T-helper 2 cell treated with Interferon-gamma antibody and Interleukin-4, amounts not matched to agents 5 μg/mL and 100 μg/mL, for 36 hours (primary cell): ENCODE measurements around the gene CFAP410.
A peak's percentile ranks its signal among the peaks of the same experiment; 100 is the strongest.

ENCODE experiments used
- DNase-seq: peaks from one replicate; pipeline ENCODE4 v3.0.0; 2021; ENCODE audit warnings: low spot score
- H3K27ac Mint-ChIP-seq: one replicate; pipeline ENCODE4 v1.8.0; 2021; ENCODE audit warnings: mild to moderate bottlenecking, mixed read lengths
- H3K27me3 Mint-ChIP-seq: one replicate; pipeline ENCODE4 v1.8.0; 2021; ENCODE audit warnings: low read depth, mixed read lengths
- H3K36me3 Mint-ChIP-seq: one replicate; pipeline ENCODE4 v1.8.0; 2021; ENCODE audit warnings: low read depth, mixed read lengths
- H3K4me1 Mint-ChIP-seq: one replicate; pipeline ENCODE4 v1.8.0; 2021; ENCODE audit warnings: low read depth, mixed read lengths
- H3K4me3 Mint-ChIP-seq: one replicate; pipeline ENCODE4 v1.8.0; 2022; ENCODE audit warnings: mild to moderate bottlenecking, moderate library complexity, mixed read lengths
- H3K9me3 Mint-ChIP-seq: one replicate; pipeline ENCODE4 v1.8.0; 2021; ENCODE audit warnings: mixed read lengths

CFAP410 gene

GRCh38 chr21:44375761-44376241, 36.6 kb upstream of the CFAP410 start:
- no peak for DNase-seq
- Mint-ChIP-seq H3K4me3 (peak overlapping the region; percentile 16), H3K36me3 (peaks cover 44% of the 10 kb centered on the region), H3K9me3 (peaks cover 5% of the 10 kb centered on the region), H3K27me3 (no peaks in the 10 kb centered on the region), H3K4me1 (peaks cover 19% of the 10 kb centered on the region), H3K27ac (no peak overlapping the region)

DNA sequence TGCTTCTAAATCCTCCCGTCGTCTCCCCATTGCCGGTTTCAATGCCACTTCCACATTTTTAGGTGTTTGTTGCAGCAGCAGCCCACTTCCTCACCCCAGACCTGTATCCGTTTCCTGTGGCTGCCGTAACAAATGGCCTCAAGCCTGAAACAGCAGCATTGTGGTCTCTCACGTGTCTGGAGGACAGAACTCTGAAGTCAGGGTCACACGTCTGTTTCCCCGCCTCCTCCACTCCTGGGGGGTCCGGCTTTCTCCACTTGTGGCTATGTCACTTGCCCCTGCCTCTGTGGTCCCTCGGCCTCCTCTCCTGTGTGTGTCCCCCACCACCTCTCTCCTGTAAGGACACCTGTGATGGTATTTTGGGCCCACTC, 36.1 kb upstream of the CFAP410 start:
- peaks cover 19% of the 10 kb centered on the region for H3K4me1 Mint-ChIP-seq
- no peak overlapping the region for H3K27ac Mint-ChIP-seq
- no peak for DNase-seq
- H3K27me3 Mint-ChIP-seq, result no peaks in the 10 kb centered on the region
- H3K9me3 Mint-ChIP-seq, result peaks cover 5% of the 10 kb centered on the region
- peaks cover 45% of the 10 kb centered on the region for H3K36me3 Mint-ChIP-seq
- peak overlapping the region; percentile 16 for H3K4me3 Mint-ChIP-seq

DNA sequence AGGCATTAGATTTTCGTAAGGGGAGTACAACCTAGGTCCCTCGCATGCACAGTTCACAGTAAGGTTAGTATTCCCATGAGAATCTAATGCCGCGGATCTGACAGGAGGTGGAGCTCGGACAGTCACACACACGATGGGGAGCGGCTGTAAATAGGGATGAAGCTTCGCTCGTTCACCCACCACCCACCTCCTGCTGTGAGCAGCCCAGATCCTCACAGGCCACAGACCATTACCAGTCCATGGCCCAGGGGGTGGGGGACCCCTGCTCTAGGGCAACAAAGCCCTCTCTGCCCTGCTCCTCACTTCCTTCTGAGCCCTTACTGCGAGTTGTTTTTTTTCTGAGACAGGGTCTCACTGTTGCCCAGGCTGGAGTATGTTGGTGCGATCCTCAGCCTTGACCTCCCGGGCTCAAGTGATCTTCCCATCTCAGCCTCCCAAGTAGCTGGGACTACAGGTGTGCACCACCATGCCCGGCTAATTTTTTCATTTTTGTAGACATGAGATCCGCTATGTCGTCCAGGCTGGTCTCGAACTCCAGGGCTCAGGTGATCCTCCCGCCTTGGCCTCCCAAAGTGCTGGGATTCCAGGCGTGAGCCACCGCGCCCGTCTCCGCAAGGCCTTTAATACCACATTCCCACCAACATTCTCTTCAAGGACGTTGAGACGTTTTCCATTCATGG, 35.6 kb upstream of the CFAP410 start:
- H3K27me3 Mint-ChIP-seq, result no peaks in the 10 kb centered on the region
- H3K27ac Mint-ChIP-seq, result no peak overlapping the region
- peak overlapping the region; percentile 16 for H3K4me3 Mint-ChIP-seq
- no peak for DNase-seq
- H3K36me3 Mint-ChIP-seq, result peaks cover 44% of the 10 kb centered on the region
- H3K4me1 Mint-ChIP-seq, result peaks cover 19% of the 10 kb centered on the region
- peaks cover 5% of the 10 kb centered on the region for H3K9me3 Mint-ChIP-seq

DNA sequence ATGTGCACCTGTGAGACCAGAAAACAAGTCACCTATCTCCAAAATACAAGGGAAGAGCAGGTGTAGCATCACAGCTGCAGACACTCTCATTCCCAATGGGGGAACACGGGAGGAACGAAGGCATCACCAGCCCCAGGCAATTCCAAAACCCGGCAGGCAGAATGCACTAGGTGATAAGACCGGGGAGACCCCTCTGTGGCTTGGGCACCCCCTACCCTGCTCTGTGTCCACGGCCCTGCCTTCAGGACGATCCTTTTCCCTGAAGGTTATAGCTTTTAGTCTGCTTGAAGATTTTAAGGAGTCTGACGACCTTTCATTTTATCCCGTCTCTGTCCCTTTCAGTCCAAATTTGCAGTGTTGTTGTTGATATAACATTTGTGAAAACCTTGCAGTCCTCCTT, 33.4 kb upstream of the CFAP410 start:
- H3K4me3 Mint-ChIP-seq, result no peak overlapping the region

DNA sequence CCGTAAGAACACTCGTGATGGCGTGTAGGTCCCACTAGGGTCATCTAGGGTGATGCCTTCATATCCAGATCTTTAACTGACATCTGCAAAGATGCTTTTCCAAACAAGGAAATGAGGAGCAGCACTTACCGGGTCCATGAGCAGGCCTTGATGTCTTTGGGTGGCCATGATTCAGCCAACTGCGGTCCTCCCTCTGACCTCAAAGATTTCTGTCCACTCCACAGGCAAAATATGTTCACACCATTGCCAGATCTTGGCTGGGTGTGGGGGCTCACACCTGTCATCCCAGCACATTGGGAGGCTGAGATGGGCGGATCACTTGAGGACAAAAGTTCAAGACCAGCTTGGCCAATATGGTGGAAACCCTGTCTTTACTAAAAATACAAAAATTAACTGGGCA, 32.4 kb upstream of the CFAP410 start:
- H3K4me1 Mint-ChIP-seq, result peaks cover 19% of the 10 kb centered on the region
- H3K9me3 Mint-ChIP-seq, result peaks cover 5% of the 10 kb centered on the region
- H3K36me3 Mint-ChIP-seq, result peaks cover 32% of the 10 kb centered on the region
- no peak overlapping the region for H3K27ac Mint-ChIP-seq
- no peak overlapping the region for H3K4me3 Mint-ChIP-seq
- no peak for DNase-seq
- no peaks in the 10 kb centered on the region for H3K27me3 Mint-ChIP-seq

More for the DNA sequence above, 33.4 kb upstream of the CFAP410 start:
- H3K27ac Mint-ChIP-seq, result no peak overlapping the region
- H3K9me3 Mint-ChIP-seq, result peaks cover 5% of the 10 kb centered on the region
- DNase-seq, result no peak
- H3K4me1 Mint-ChIP-seq, result peaks cover 19% of the 10 kb centered on the region
- H3K36me3 Mint-ChIP-seq, result peaks cover 36% of the 10 kb centered on the region
- H3K27me3 Mint-ChIP-seq, result no peaks in the 10 kb centered on the region

DNA sequence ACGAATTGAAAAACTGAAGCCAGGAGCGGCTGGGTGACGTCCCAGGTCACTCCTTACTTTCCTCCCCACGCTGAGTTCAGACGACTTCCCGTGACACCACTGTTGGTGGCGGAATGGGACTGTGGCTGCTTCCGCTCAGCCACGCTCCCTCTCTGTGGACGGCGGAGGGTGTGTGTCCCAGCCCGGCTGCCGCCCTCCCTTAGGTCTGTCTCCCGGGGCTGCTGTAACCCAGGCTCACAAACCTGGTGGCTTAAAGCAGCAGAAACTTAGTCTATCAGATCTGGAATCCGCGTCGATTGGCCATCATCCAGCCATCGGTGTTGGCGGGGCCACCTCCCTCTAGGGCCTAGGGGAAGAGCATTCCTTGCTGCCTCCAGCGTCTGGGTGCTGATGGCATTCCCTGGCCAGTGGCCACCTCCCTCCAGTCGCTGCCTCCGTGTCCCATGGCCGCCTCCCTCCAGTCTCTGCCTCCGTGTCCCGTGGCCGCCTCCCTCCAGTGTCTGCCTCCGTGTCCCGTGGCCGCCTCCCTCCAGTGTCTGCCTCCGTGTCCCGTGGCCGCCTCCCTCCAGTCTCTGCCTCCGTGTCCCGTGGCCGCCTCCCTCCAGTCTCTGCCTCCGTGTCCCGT, 31.7 kb upstream of the CFAP410 start:
- H3K4me3 Mint-ChIP-seq, result no peak overlapping the region
- H3K36me3 Mint-ChIP-seq, result peaks cover 26% of the 10 kb centered on the region
- no peaks in the 10 kb centered on the region for H3K27me3 Mint-ChIP-seq
- H3K9me3 Mint-ChIP-seq, result peaks cover 5% of the 10 kb centered on the region
- no peak overlapping the region for H3K27ac Mint-ChIP-seq
- peaks cover 19% of the 10 kb centered on the region for H3K4me1 Mint-ChIP-seq
- DNase-seq, result no peak

GRCh38 chr21:44370027-44370735, 31.0 kb upstream of the CFAP410 start:
- Mint-ChIP-seq H3K9me3 (peaks cover 3% of the 10 kb centered on the region), H3K4me3 (no peak overlapping the region), H3K4me1 (peaks cover 13% of the 10 kb centered on the region)

GRCh38 chr21:44368711-44369446, 29.7 kb upstream of the CFAP410 start:
- H3K9me3 Mint-ChIP-seq, result no peaks in the 10 kb centered on the region
- H3K36me3 Mint-ChIP-seq, result peaks cover 12% of the 10 kb centered on the region
- H3K4me1 Mint-ChIP-seq, result peaks cover 4% of the 10 kb centered on the region
- H3K4me3 Mint-ChIP-seq, result no peak overlapping the region
- H3K27me3 Mint-ChIP-seq, result no peaks in the 10 kb centered on the region
- no peak for DNase-seq
- no peak overlapping the region for H3K27ac Mint-ChIP-seq

More at GRCh38 chr21:44370027-44370735, 31.0 kb upstream of the CFAP410 start:
- no peaks in the 10 kb centered on the region for H3K27me3 Mint-ChIP-seq
- peaks cover 19% of the 10 kb centered on the region for H3K36me3 Mint-ChIP-seq
- no peak overlapping the region for H3K27ac Mint-ChIP-seq
- no peak for DNase-seq

GRCh38 chr21:44366586-44367211, 27.5 kb upstream of the CFAP410 start:
- Mint-ChIP-seq H3K4me1 (no peaks in the 10 kb centered on the region), H3K36me3 (peaks cover 13% of the 10 kb centered on the region), H3K27ac (no peak overlapping the region)

DNA sequence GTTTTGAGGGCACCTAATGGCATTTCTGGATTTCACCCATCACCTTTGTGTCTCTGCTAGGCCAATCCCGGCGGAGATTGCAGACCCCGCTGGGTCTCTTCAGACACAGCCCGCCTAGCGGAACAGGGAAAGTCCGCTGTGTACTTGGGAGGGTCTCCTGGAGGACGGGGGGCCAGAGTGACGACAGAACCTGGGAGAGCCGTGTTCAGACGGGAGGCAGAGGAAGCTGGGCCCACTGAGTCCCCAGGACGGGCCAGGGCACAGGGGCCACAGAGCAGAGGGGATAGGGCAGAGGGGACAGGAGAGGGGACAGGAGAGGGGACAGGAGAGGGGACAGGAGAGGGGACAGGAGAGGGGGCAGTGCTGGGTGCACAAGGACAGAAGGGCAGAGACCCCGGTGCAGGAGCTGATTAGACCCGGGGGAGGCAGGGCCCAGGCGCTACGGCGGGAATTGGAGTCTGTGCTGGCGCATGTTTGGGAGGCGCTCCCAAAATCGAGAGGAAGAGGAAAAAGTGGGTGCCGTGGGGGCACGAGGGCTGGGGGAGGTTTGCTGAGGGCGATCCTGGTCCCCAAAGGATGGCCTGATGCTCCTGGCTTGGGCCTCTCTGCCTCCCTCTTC, 26.9 kb upstream of the CFAP410 start:
- Mint-ChIP-seq H3K27me3 (no peaks in the 10 kb centered on the region), H3K4me3 (no peak overlapping the region), H3K36me3 (peaks cover 10% of the 10 kb centered on the region), H3K4me1 (no peaks in the 10 kb centered on the region), H3K27ac (no peak overlapping the region), H3K9me3 (peaks cover 11% of the 10 kb centered on the region)
- DNase-seq, result no peak

More at GRCh38 chr21:44366586-44367211, 27.5 kb upstream of the CFAP410 start:
- peaks cover 11% of the 10 kb centered on the region for H3K9me3 Mint-ChIP-seq
- H3K4me3 Mint-ChIP-seq, result no peak overlapping the region
- H3K27me3 Mint-ChIP-seq, result no peaks in the 10 kb centered on the region
- DNase-seq, result no peak

DNA sequence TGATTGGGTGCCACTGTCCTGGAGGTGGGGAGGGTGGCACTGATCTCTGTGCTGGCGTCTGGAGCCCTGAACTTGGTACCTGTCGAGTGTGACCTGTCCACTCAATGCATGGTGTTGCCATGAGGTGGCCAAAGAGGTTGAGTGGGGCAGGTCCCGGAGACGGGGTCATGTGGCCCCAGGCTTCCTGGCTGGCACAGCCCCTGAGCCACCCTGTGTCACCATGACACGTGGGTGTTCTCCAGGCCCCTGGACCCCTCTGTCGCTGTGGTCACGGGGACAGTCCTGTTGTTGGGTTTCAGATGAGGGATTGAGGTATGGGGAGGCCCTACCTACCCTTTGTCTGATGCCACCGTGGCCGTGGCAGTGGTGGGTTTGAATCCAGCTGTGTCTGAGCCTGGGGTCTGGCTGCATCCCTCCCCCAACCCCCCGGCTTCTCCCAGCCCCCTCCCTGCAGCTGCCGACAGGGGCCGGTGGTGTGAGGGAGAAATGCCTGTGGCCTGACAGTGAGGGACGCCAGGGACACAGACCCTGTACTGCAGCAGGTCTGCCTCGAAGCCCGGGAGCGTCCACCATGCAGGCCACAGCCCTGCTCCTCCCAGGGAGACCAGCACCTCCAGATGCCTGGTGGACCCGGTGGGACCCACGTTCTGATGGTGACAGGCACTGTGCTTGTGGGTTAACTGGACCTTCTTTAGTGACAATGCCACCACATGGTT, 26.2 kb upstream of the CFAP410 start:
- no peak for DNase-seq
- Mint-ChIP-seq H3K36me3 (peaks cover 7% of the 10 kb centered on the region), H3K27ac (no peak overlapping the region), H3K27me3 (no peaks in the 10 kb centered on the region), H3K4me3 (no peak overlapping the region), H3K4me1 (no peaks in the 10 kb centered on the region), H3K9me3 (peaks cover 11% of the 10 kb centered on the region)

DNA sequence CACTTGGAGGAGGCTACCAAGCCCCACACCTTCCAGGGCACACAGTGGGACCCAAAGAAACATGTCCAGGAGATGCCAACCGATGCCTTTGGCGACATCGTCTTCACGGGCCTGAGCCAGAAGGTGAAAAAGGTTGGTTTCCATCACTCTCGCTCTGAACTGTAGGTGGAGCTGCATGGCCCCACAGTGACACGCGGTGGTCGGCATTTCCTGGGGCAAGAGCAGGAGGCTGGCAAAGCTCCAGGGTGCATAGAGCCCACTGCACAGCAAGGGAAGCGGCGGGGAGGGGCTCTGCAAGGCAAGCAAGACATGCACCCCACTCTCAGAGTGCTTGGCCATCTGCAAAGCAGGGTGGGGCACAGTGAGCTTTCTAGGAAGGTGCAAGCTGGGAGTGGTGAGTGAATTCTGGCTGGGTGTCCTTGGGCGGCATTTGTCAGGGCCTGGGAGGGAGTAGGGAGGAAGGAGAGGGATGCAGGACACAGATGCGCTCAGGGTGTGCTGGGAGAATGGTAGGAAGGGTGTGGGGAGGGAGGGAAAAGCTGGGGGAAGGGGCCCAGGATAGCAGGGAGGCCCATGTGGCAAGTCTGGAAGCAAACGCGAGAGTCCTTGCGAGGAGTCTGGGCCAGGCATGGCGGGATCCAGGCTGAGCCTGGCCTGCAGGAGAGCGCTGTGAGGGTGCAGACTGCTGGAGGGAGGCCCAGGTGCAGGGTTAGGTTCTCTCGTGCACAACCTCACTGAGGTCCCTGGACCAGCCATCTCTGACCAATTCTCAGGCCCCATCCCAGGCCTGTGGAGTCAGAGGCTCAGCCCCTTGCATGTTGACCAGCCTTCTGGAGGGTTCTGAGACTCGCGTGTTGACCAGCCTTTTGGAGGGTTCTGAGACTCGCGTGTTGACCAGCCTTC, 25.2 kb upstream of the CFAP410 start:
- H3K27ac Mint-ChIP-seq, result no peak overlapping the region
- peaks cover 8% of the 10 kb centered on the region for H3K36me3 Mint-ChIP-seq

More for the DNA sequence above, 25.2 kb upstream of the CFAP410 start:
- Mint-ChIP-seq H3K4me3 (no peak overlapping the region), H3K4me1 (peaks cover 3% of the 10 kb centered on the region), H3K27me3 (no peaks in the 10 kb centered on the region), H3K9me3 (peaks cover 11% of the 10 kb centered on the region)
- DNase-seq, result no peak
